GM12878 (cell line): ENCODE results near the gene SSPN. TPM values are rescaled to one million over a fixed set of nuclear protein-coding genes. Genes with fewer than 3 reads are reported as not detected.

ENCODE experiments used
- ATAC-seq: fragments of 200-7000 bp; cut with Tn5 transposase; 3 replicates; pipeline ENCODE4 v1.9.1; 2020; ENCODE audit warnings: mild to moderate bottlenecking, moderate library complexity
- BruUV-seq: library from RNA; stranded (reverse); fragments of 400-500 nt; replicated peaks from 2 replicates; lab custom pipeline; 2021; lab: Mats Ljungman, UMichigan
- CTCF ChIA-PET: fragments of 300-600 bp; sonication (Branson Sonifier 250); formaldehyde crosslinking; extraction: SDS; loops from one replicate; lab custom pipeline; 2021; ENCODE audit warnings: inconsistent platforms; lab: Yijun Ruan, JAX
- POLR2A ChIA-PET: fragments of 350-600 bp; formaldehyde crosslinking; extraction: SDS; loops from one replicate; lab custom pipeline; 2021; ENCODE audit warnings: inconsistent platforms; lab: Charles Lee
- RAD21 ChIA-PET: fragments of 300-600 bp; sonication (Branson Sonifier 250); formaldehyde crosslinking; loops from one replicate; lab custom pipeline; 2023; ENCODE audit warnings: antibody characterized with exemption; ENCODE audit not compliant: unreplicated experiment; lab: Charles Lee
- SMC1A ChIA-PET: fragments of 300-600 bp; sonication (Branson Sonifier 250); formaldehyde crosslinking; loops from one replicate; lab custom pipeline; 2023; ENCODE audit not compliant: unreplicated experiment, uncharacterized antibody; lab: Charles Lee
- DNase-seq: peaks from one replicate; pipeline ENCODE4 v3.0.0-alpha.2; 2011; ENCODE audit warnings: low read depth, low spot score
- FAIRE-seq: peaks from 3 replicates; lab custom pipeline; 2011; peaks lifted over from hg19 to GRCh38; lab: Jason Lieb, UNC
- H2AFZ ChIP-seq: 2 replicates; pipeline ENCODE4 v1.6.0; 2011; ENCODE audit warnings: low read depth, low read length, control low read depth; ENCODE audit not compliant: control insufficient read depth
- H3K27ac ChIP-seq: 2 replicates; pipeline ENCODE4 v1.5.1; 2011; ENCODE audit warnings: control low read depth; ENCODE audit not compliant: control insufficient read depth, insufficient read depth
- H3K27me3 ChIP-seq, 2 experiments: replicated peaks in 1 of 2; 2 replicates each; pipeline versions ENCODE4 v1.6.0 to v1.6.1; 2011; ENCODE audit warnings: low read length in 1 of 2; ENCODE audit not compliant: control insufficient read depth in 2 of 2, insufficient read depth in 2 of 2
- H3K36me3 ChIP-seq, 2 experiments: 2 replicates each; pipeline ENCODE4 v1.5.1; 2011; ENCODE audit warnings: low read length in 1 of 2; ENCODE audit not compliant: control insufficient read depth in 2 of 2, insufficient read depth in 2 of 2
- H3K4me1 ChIP-seq: 2 replicates; pipeline ENCODE4 v1.6.1; 2011; ENCODE audit warnings: mild to moderate bottlenecking, low read length, moderate library complexity, mixed read lengths; ENCODE audit not compliant: control insufficient read depth, insufficient read depth
- H3K4me2 ChIP-seq: 2 replicates; pipeline ENCODE4 v1.6.0; 2011; ENCODE audit warnings: control low read depth; ENCODE audit not compliant: control insufficient read depth, insufficient read depth
- H3K4me3 ChIP-seq: fragments of 200-600 bp; sonication (generic); 2 replicates; pipeline ENCODE4 v1.5.1; 2016
- H3K79me2 ChIP-seq: 2 replicates; pipeline ENCODE4 v1.6.0; 2011; ENCODE audit warnings: low read length; ENCODE audit not compliant: control insufficient read depth, insufficient read depth
- H3K9ac ChIP-seq: 2 replicates; pipeline ENCODE4 v1.8.0; 2011; ENCODE audit warnings: low read length, control low read depth, mixed read lengths; ENCODE audit not compliant: control insufficient read depth, insufficient read depth
- H3K9me3 ChIP-seq: replicated peaks from 3 replicates; pipeline ENCODE4 v1.5.1; 2011; ENCODE audit warnings: mild to moderate bottlenecking, low read length; ENCODE audit not compliant: control insufficient read depth, insufficient read depth
- H4K20me1 ChIP-seq: 2 replicates; pipeline ENCODE4 v1.6.0; 2011; ENCODE audit not compliant: control insufficient read depth, insufficient read depth
- BRCA1 ChIP-seq: IDR thresholded peaks from 2 replicates; pipeline ENCODE4 v1.6.1; 2011; ENCODE audit warnings: low read depth, low read length, improper control_type of control experiment
- CBX3 ChIP-seq: fragments of 200-600 bp; sonication (generic); IDR thresholded peaks from 2 replicates; pipeline ENCODE4 v1.6.1; 2016; ENCODE audit warnings: low read depth, borderline replicate concordance
- FOXK2 ChIP-seq: fragments of 450-650 bp; IDR thresholded peaks from 2 replicates; pipeline ENCODE4 v1.6.1; 2017; ENCODE audit warnings: mild to moderate bottlenecking, moderate library complexity
- KDM1A ChIP-seq: fragments of 200-600 bp; sonication (generic); IDR thresholded peaks from 2 replicates; pipeline ENCODE4 v1.6.1; 2016; ENCODE audit warnings: borderline replicate concordance
- SMAD5 ChIP-seq: IDR thresholded peaks from 2 replicates; pipeline ENCODE4 v1.6.1; 2016; ENCODE audit warnings: antibody characterized with exemption, low read depth
- WGBS: methylation state at CpG from one replicate; pipeline ENCODE4 v1.1.6; 2016; ENCODE audit warnings: low lambda C conversion rate; ENCODE audit not compliant: insufficient replicate concordance, insufficient coverage; ENCODE audit errors: missing lambda C conversion rate; 5-methylcytosine and 5-hydroxymethylcytosine counted together
- in situ Hi-C: fragments of 300-500 bp; cut with MboI; formaldehyde crosslinking; loops from 9 replicates; pipeline ENCODE4 v1.14.3; 2018; ENCODE audit warnings: mixed read lengths
- intact Hi-C: fragments of 100-400 bp; cut with micrococcal nuclease; formaldehyde crosslinking; loops from one replicate; pipeline ENCODE4 v1.14.2; 2022; ENCODE audit not compliant: unreplicated experiment
- polyA plus RNA-seq, 11 experiments: library from polyadenylated mRNA; depleted of rRNA in 4 of 11; unstranded in 6 of 11; stranded (reverse) in 5 of 11; fragments of >200 nt; fragmentation: Nextera tagmentation in 4 of 11; fragmentation: Illumina TruSeq in 1 of 11; extraction: Ambion mirVana in 4 of 11; extraction: Trizol in 1 of 11; gene quantifications; 1 replicate in 1 of 11; 2 replicates in 10 of 11; pipeline versions ENCODE4 v1.2.1 to v1.2.3, GENCODE V29; 2011 to 2016; ENCODE audit warnings: inconsistent platforms in 2 of 11, missing spikeins in 2 of 11, low read depth in 1 of 11
- total RNA-seq, 4 experiments: library from RNA; depleted of rRNA in 3 of 4; stranded (reverse); fragments of >200 nt in 3 of 4; fragmentation: Illumina TruSeq in 1 of 4; extraction: Trizol in 1 of 4; gene quantifications; 2 replicates each; pipeline versions ENCODE4 v1.2.1 to v1.2.3, GENCODE V29; 2013 to 2021
- TF ChIP-seq, protein P1 (sequence below): fragments of 150-350 bp; IDR thresholded peaks from 2 replicates; pipeline ENCODE4 v1.6.1; 2014; ENCODE audit warnings: mild to moderate bottlenecking, low read depth, low read length
- TF ChIP-seq, protein P2 (sequence below): fragments of 450-650 bp; IDR thresholded peaks from 2 replicates; pipeline ENCODE4 v1.6.1; 2017; ENCODE audit warnings: antibody characterized with exemption, mild to moderate bottlenecking, moderate library complexity

SSPN gene
- total and polyA plus RNA-seq, 10 of the 15 experiments (the other 5 are each of a cell fraction or from before 2014, with no cell fraction given): 0.04 to 0.41 (median 0.28) TPM; not detected in 5

DNA sequence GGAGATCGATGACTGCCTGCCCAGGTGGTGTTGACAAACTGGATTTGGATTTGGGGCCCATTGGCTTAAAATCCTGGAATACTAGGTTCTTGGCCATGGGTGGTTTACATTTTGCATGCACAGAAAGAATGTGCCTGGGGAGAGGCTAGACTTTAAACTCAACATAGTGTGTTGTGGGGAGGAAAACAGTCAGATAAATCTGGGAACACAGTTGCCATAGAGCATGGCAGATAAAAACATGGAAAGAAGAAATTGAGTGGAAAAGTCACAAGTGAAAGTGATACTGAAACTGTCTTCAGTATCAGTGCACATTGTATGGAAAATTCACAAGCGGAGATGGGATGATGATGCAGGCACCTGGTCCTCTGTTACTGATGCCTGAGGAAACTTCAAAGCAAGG is 95.2 kb downstream of the SSPN start (continued):
- TF ChIP-seq, protein P1, sequence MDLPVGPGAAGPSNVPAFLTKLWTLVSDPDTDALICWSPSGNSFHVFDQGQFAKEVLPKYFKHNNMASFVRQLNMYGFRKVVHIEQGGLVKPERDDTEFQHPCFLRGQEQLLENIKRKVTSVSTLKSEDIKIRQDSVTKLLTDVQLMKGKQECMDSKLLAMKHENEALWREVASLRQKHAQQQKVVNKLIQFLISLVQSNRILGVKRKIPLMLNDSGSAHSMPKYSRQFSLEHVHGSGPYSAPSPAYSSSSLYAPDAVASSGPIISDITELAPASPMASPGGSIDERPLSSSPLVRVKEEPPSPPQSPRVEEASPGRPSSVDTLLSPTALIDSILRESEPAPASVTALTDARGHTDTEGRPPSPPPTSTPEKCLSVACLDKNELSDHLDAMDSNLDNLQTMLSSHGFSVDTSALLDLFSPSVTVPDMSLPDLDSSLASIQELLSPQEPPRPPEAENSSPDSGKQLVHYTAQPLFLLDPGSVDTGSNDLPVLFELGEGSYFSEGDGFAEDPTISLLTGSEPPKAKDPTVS: no peak
- TF ChIP-seq, all 136 proteins: peak for 0

- in situ Hi-C loops: no loop called here
- ChIA-PET SMC1A (no interaction called here), RAD21 (no interaction called here), POLR2A (no interaction called here), CTCF (interaction anchor here (0.9 kb wide), 1 partner anchor 174 kb away, joined by 4 read pairs; no protein-coding TSS in a partner anchor)
- TF ChIP-seq SMAD5 (no peak), FOXK2 (no peak), BRCA1 (no peak), CBX3 (no peak), KDM1A (no peak)
- TF ChIP-seq, protein P2, sequence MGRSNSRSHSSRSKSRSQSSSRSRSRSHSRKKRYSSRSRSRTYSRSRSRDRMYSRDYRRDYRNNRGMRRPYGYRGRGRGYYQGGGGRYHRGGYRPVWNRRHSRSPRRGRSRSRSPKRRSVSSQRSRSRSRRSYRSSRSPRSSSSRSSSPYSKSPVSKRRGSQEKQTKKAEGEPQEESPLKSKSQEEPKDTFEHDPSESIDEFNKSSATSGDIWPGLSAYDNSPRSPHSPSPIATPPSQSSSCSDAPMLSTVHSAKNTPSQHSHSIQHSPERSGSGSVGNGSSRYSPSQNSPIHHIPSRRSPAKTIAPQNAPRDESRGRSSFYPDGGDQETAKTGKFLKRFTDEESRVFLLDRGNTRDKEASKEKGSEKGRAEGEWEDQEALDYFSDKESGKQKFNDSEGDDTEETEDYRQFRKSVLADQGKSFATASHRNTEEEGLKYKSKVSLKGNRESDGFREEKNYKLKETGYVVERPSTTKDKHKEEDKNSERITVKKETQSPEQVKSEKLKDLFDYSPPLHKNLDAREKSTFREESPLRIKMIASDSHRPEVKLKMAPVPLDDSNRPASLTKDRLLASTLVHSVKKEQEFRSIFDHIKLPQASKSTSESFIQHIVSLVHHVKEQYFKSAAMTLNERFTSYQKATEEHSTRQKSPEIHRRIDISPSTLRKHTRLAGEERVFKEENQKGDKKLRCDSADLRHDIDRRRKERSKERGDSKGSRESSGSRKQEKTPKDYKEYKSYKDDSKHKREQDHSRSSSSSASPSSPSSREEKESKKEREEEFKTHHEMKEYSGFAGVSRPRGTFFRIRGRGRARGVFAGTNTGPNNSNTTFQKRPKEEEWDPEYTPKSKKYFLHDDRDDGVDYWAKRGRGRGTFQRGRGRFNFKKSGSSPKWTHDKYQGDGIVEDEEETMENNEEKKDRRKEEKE: no peak
- no TSS peak for BruUV-seq
- no peak overlapping the region for H3K4me2 ChIP-seq
- intact Hi-C loops: no loop called here
- H3K27ac ChIP-seq: no peak overlapping the region
- no peaks in the 10 kb centered on the region; a peak in 2 of 4 replicates for H3K27me3 ChIP-seq
- no peak overlapping the region for H2AFZ ChIP-seq
- H3K79me2 ChIP-seq: no peaks in the 10 kb centered on the region
- 94% methylated on average over 1 of the region's 1 CpG for WGBS
- ATAC-seq (no peak), FAIRE-seq (no peak), DNase-seq (no peak)
- H3K4me3 ChIP-seq: no peak overlapping the region
- no peaks in the 10 kb centered on the region for H3K4me1 ChIP-seq
- H3K36me3 ChIP-seq: no peaks in the 10 kb centered on the region
- no peaks in the 10 kb centered on the region for H4K20me1 ChIP-seq
- no peak overlapping the region for H3K9ac ChIP-seq
- H3K9me3 ChIP-seq: no peaks in the 10 kb centered on the region
Measured at GRCh38 chr12:26292596-26292995, 97.2 kb downstream of the SSPN start.
